PC-9 (cell line): ENCODE data around the gene DACH1.

Experiments
- CTCF ChIP-seq: fragments of 200-600 bp; sonication (generic); conservative IDR thresholded peaks from 2 replicates; pipeline ENCODE4 v1.6.1; 2017; ENCODE audit warnings: mixed run types, antibody characterized with exemption, mild to moderate bottlenecking, moderate library complexity
- EZH2 ChIP-seq: fragments of 200-600 bp; sonication (generic); IDR thresholded peaks from 2 replicates; pipeline ENCODE4 v1.8.0; 2017; ENCODE audit warnings: antibody characterized with exemption, low read depth

- TF ChIP-seq CTCF (no peak), EZH2 (no peak)
Measured at GRCh38 chr13:71861769-71862458, 5.1 kb downstream of the DACH1 start.
